GM19372 (cell line): Measurements from ENCODE around the gene PLPP1.
"Not testable (repeated sequence)": the region's sequence is repeated elsewhere in the genome, so short reads cannot be mapped to it uniquely, and the experiment has no call there.

Experiments
- ATAC-seq: cut with Tn5 transposase; IDR thresholded peaks from one replicate; pipeline ENCODE4 v1.9.1; 2021; ENCODE audit warnings: mild to moderate bottlenecking, low read depth, moderate library complexity; ENCODE audit not compliant: unreplicated experiment

PLPP1 gene

GRCh38 chr5:55509097-55509496 lies 25.7 kb downstream of the PLPP1 start:
- no peak for ATAC-seq

GRCh38 chr5:55507574-55507973 lies 27.2 kb downstream of the PLPP1 start:
- ATAC-seq, result no peak

GRCh38 chr5:55505711-55506110 lies 29.1 kb downstream of the PLPP1 start:
- not testable (repeated sequence) for ATAC-seq

- not testable (repeated sequence) for ATAC-seq
Measured at GRCh38 chr5:55503917-55504316, 30.8 kb downstream of the PLPP1 start.

- ATAC-seq, result no peak
Measured at GRCh38 chr5:55502759-55503158, 32.0 kb downstream of the PLPP1 start.

GRCh38 chr5:55498457-55498856 lies 36.3 kb downstream of the PLPP1 start:
- no peak for ATAC-seq

GRCh38 chr5:55497712-55498111 lies 37.1 kb downstream of the PLPP1 start:
- no peak for ATAC-seq

- no peak for ATAC-seq
Measured at GRCh38 chr5:55495216-55495615, 39.5 kb downstream of the PLPP1 start.

- ATAC-seq, result no peak
Measured at GRCh38 chr5:55492449-55492848, 42.3 kb downstream of the PLPP1 start.

- ATAC-seq, result no peak
Measured at GRCh38 chr5:55485073-55485472, 49.7 kb downstream of the PLPP1 start.

GRCh38 chr5:55484531-55484930 lies 50.2 kb downstream of the PLPP1 start:
- ATAC-seq, result no peak

GRCh38 chr5:55483885-55484284 lies 50.9 kb downstream of the PLPP1 start:
- ATAC-seq, result no peak

GRCh38 chr5:55481293-55481855 lies 53.4 kb downstream of the PLPP1 start:
- no peak for ATAC-seq

GRCh38 chr5:55480781-55481180 lies 54.0 kb downstream of the PLPP1 start:
- no peak for ATAC-seq

GRCh38 chr5:55472642-55473041 lies 62.1 kb downstream of the PLPP1 start:
- ATAC-seq, result no peak

GRCh38 chr5:55471468-55471867 lies 63.3 kb downstream of the PLPP1 start:
- no peak for ATAC-seq

GRCh38 chr5:55470282-55470681 lies 64.5 kb downstream of the PLPP1 start:
- no peak for ATAC-seq

GRCh38 chr5:55469839-55470238 lies 64.9 kb downstream of the PLPP1 start:
- ATAC-seq, result no peak

GRCh38 chr5:55467862-55468551 lies 66.8 kb downstream of the PLPP1 start:
- ATAC-seq, result no peak

- ATAC-seq, result no peak
Measured at GRCh38 chr5:55463613-55464012, 71.2 kb downstream of the PLPP1 start.

- no peak for ATAC-seq
Measured at GRCh38 chr5:55459572-55459971, 75.2 kb downstream of the PLPP1 start.

GRCh38 chr5:55456216-55456895 lies 78.4 kb downstream of the PLPP1 start:
- no peak for ATAC-seq
